ENCODE results near the gene SERPINA10.
"Not testable (repeated sequence)": the region's sequence is repeated elsewhere in the genome, so short reads cannot be mapped to it uniquely, and the experiment has no call there.

SERPINA10 gene

DNA sequence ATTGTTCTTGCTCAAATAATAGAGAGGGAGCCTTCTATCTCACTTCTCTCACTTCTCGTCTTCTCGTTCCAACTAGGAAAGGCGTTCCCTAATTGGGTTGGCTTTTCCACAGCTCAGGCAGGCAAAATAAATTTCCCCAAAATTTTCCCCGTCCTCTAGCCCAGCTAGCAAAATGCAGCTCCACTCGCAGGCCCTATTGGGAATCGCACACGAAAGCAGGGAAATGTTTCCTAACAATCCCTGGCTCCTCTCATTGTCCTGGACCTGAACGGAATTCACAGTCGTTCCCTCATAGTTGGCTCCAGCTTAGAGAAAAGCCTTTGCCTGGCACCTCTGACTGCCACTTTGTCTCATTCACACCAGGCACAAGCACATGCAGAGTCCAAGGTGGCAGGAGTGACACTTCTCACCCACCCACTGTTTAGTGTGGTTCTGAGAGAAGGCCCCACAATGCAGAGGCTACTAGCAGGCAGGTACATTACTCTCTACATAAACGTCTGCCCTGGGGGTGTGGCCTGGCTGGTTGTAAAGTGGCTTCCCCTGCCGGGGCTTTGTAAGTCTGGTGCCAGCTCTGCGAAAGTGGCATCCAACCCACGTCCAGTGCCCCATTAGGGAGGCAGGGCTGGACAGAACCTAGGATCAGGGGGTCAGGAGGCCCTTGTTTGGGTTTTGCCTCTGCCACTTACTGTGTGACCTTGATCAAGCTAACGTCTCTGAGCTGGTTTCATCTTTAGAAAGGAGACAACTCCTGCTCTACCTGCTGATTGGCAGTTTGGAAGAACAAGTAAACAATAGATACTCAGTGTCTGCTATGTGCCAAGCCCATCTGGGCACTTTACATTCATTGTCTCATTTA, 4.2 kb downstream of the SERPINA10 start:
- in situ Hi-C loops (cut with HindIII; ENCODE audit: low sequenced_read_pairs) = no loop called here

DNA sequence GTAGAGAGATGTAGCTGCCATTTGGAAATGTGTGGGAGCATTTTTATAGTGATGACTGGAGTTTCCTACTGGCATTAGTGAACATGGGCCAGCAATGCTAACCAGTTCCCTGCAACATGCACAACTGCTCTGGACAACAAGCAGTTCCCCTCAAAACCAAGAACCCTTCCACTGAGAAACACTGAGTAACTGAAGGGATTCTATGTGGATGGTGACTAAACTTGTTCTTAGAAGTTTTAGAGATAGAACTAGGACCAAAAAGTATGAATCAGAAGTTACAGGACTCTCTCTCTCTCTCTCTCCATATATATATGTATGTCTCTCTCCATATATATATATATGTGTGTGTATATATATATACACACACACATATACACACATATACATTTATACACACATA, 7.9 kb downstream of the SERPINA10 start:
- in situ Hi-C loops (cut with HindIII; ENCODE audit: low sequenced_read_pairs) = no loop called here

DNA sequence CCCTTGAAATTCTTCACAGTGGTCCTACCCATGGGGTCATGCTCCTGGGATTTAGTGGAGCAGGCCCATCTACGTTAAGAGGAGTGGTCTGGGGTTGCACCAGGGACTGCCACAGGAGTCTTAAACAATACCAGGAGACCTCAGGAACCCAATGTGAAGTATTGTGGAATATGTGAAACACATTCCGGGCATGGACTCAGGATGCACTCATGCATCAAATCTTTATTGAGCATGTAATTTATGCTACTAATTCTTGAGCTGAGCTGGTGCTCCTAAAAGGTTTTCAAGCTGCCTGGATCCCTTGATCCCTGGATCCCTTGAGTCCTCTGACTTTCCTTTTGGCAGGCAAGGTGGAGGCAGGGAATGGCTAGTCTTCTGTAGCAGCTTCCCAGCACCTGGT, 8.8 kb downstream of the SERPINA10 start:
- in situ Hi-C loops (cut with HindIII; ENCODE audit: low sequenced_read_pairs) = no loop called here

DNA sequence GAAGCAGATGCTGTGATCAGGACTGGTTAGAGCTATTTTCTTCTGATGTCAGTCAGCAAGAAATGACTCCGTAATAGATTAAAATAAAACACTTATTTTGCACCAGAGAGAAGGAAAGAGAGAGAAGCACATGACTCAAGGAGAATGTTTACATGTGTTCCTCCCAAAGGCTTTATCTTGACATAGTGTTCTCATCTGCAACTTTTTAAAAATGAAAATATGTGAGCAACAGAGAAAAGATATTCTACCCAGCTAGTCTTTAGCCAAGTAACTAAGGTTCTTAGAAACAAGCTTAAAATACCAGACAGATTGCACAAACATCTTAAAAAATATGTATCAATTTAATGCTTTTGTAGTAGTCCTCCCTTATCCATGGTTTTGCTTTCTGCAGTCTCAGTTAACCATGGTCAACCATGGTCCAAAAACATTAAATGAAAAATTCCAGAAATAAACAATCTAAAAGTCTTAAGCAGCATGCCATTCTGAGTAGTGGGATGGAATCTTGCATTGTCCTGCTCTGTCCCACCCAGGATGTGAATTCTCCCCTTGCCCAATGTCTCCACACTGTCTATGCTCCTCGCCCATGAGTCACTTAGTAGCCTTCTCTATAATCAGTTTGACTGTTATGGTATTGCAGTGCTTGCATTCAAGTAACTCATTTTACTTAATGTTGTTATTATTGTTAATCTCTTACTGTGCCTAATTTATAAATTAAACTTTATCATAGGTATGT, 9.9 kb downstream of the SERPINA10 start:
- in situ Hi-C loops (cut with HindIII; ENCODE audit: low sequenced_read_pairs) = no loop called here

DNA sequence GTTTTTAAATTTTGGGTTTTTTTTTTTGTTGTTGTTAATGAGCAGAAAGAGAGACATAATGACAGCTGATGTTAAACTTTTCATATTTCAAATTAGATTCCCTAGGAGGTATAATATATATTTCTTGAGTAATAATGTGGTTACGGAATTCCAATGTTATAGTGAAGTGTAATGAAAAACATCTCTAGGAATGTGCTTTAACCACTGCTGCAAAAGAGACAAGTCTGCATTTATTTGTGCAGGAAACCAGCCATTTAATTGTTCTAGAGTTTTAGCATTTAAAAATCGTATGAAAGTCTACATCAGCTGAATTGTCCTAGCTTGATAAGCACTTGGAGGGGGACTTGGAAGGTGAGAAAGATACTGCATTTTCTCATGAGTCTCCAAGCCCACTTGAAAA, 14.3 kb downstream of the SERPINA10 start:
- in situ Hi-C loops (cut with HindIII; ENCODE audit: low sequenced_read_pairs) = no loop called here

DNA sequence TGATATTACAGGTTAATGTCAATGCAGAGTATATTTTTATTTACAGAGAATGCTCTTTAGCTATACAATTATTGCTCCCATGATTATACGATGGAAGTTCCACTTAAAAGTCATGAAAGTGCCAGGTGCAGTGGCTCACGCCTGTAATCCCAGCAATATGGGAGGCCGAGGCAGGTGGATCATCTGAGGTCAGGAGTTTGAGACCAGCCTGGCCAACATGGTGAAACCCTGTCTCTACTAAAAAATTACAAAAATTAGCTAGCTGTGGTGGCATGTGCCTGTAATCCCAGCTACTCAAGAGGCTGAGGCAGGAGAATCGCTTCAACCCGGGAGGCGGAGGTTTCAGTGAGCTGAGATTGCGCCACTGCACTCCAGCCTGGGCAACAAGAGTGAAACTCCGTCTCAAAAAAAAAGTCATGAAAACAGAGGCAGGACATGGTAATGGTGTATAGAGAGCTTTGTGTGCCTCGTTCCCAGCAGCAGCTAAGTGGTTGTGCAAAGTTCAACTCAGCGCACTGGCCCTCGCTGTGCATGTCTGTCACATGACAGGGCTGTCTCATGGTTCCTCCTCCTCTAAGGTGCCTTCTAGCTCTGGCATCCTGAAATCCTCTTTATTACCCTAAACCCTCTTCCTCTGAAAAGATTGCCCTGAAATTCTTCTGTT, 16.0 kb downstream of the SERPINA10 start:
- in situ Hi-C loops (cut with HindIII; ENCODE audit: low sequenced_read_pairs) = not testable (repeated sequence)

DNA sequence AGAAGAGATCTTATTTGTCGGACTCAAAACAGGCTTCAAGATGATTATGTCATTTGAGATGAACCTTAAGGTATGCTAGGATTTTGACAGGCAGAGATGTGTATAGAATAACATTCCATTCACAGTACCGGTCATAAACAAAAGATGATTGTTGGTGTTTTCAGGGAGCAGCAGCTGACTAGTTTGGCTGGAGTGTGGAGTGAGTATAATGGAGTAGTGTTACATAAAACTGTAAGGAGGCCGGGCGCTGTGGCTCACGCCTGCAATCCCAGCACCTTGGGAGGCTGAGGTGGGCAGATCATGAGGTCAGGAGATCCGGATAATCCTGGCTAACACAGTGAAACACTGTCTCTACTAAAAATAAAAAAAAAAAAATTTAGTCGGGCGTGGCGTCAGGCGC, 23.9 kb downstream of the SERPINA10 start:
- in situ Hi-C loops (cut with HindIII; ENCODE audit: low sequenced_read_pairs) = no loop called here

DNA sequence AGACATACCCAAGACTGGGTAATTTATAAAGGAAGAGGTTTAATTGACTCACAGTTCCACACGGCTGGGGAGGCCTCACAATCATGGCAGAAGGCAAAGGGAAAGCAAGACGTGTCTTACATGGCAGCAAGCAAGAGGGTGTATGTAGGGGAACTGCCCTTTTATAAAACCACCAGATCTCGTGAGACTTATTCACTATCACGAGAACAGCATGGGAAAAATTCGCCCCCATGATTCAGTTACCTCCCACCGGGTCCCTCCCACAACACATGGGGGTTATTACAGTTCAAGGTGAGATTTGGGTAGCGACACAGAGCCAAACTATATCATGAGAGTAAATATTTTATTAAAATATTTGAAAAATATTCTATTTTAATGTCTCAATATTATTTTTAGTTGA, 24.5 kb downstream of the SERPINA10 start:
- in situ Hi-C loops (cut with HindIII; ENCODE audit: low sequenced_read_pairs) = not testable (repeated sequence)

DNA sequence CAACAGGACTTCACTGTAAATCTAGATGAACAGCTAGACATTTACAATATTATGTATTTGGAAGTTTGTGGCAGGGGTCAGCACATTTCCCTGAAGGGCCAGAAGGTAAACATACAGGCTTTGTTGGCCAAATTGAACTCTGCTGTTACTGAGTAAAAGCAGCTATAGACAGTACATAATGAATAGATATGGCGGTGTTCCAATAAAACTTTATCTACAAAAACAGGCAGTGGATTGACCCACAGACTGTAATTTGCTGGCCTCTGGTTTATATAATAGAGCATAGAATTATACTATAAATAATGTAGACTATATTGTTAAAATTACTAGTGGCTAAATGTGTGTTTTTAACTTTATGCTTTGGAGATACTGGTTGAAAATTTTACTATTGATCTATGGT, 25.7 kb downstream of the SERPINA10 start:
- in situ Hi-C loops (cut with HindIII; ENCODE audit: low sequenced_read_pairs) = no loop called here

DNA sequence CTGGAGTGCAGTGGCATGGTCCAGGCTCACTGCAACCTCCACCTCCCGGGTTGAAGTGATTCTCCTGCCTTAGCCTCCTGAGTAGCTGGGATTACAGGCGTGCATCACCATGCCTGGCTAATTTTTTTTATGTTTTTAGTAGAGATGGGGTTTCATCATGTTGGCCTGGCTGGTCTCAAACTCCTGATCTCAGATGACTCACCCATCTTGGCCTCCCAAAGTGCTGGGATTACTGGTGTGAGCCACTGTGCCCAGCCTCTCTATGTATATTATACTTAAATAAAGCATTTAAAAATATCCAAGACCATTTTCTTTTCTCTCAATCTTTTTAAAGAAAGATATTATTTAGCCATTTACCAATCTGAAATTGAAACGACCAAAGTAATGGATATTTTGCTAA, 28.9 kb downstream of the SERPINA10 start:
- in situ Hi-C loops (cut with HindIII; ENCODE audit: low sequenced_read_pairs) = not testable (repeated sequence)

DNA sequence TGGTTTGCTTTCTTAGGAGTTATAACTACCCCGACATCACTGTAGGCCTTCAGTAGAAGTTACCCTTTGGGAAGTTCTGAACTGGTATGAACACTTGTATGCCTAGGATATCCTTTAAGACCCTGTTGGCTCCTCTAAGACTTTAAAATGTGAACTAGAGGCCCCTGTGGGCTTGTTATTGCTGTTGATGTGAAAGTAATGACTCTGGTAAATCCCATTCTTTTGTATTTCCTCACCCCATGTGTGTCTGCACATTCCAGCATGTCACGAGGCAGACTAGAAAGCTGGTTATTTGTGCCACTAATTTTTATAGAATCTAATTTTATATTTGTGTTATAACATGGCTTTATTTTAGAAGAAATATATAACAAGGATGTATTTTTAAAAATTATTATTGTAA, 48.9 kb downstream of the SERPINA10 start:
- in situ Hi-C loops (cut with HindIII; ENCODE audit: low sequenced_read_pairs) = no loop called here

DNA sequence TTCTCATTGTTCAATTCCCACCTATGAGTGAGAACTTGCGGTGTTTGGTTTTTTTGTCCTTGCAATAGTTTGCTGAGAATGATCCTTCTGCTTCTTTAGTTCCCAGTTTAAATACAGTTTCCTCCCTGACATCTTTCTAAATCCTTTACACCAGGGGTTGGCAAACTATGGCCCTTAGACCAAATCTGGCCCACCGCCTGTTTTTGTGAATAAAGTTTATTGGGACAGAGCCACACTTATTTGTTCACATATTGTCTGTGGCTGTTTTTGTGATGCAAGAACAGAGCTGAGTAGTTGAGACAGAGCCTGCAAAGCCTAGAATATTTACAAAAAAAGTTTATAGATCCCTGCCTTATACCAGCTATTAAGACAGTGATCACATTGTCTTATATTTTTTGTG, 53.7 kb downstream of the SERPINA10 start:
- in situ Hi-C loops (cut with HindIII; ENCODE audit: low sequenced_read_pairs) = no loop called here

DNA sequence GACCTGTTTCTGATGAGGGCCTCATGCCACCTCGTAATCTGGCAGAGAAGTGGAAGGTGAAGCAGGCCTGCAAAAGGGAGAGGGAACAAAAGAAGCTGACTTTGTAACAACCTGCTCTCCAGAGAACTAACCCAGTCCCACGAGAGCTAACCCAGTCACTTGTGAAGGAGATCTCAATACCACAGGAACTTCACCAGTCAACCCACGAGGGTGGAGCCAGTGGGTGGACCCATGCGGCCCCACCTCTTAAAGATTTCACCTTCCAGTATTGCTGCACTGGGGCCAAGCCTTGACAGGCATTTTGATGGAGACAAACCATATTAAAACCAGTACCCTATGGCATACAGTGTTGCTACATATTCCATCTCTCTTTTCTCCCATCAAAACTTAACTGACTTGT, 55.1 kb downstream of the SERPINA10 start:
- in situ Hi-C loops (cut with HindIII; ENCODE audit: low sequenced_read_pairs) = no loop called here

DNA sequence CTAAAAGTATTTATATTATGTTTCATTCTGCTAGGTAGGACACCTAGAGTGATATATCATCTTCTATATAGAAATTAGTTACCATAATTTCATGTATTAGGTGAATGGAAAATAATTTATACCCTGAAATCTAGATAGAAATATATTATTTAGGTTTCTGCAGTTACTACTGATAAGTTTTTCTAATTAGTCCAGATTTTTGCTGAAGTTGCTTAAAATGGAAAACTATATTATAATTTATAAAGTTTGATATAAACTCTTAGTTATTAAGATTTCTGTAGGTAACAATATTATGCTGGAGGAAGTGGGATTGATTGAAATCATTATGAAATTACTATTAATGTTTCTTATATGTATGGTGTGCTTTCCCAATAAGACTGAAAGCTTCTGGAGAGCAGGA, 56.0 kb downstream of the SERPINA10 start:
- in situ Hi-C loops (cut with HindIII; ENCODE audit: low sequenced_read_pairs) = no loop called here
